Activated CD4-positive, alpha-beta memory T cell treated with anti-CD3 and anti-CD28 coated beads for 36 hours (primary cell): ENCODE measurements around the gene ITGA4. TPM values are rescaled to one million over a fixed set of nuclear protein-coding genes. Genes with fewer than 3 reads are reported as not detected.

Experiments used
- CTCF ChIA-PET: fragments of 350-600 bp; sonication (Branson Sonifier 250); formaldehyde crosslinking; loops from one replicate; lab custom pipeline; 2021; ENCODE audit warnings: antibody characterized with exemption, inconsistent platforms; lab: Charles Lee
- POLR2A ChIA-PET: fragments of 350-600 bp; sonication (Branson Sonifier 250); formaldehyde crosslinking; loops from one replicate; lab custom pipeline; 2021; ENCODE audit warnings: antibody characterized with exemption; lab: Charles Lee
- DNase-seq: peaks from one replicate; pipeline ENCODE4 v3.0.0-alpha.2; 2020
- H3K27ac Mint-ChIP-seq: one replicate; pipeline ENCODE4 v1.8.0; 2021; ENCODE audit warnings: mixed read lengths
- H3K27me3 Mint-ChIP-seq: one replicate; pipeline ENCODE4 v1.8.0; 2021; ENCODE audit warnings: mixed read lengths
- H3K36me3 Mint-ChIP-seq: one replicate; pipeline ENCODE4 v1.8.0; 2021; ENCODE audit warnings: mixed read lengths
- H3K4me1 Mint-ChIP-seq: one replicate; pipeline ENCODE4 v1.8.0; 2021; ENCODE audit warnings: low read depth, mixed read lengths
- H3K4me3 Mint-ChIP-seq: one replicate; pipeline ENCODE4 v1.8.0; 2021; ENCODE audit warnings: mild to moderate bottlenecking, mixed read lengths
- H3K9me3 Mint-ChIP-seq: one replicate; pipeline ENCODE4 v1.8.0; 2021; ENCODE audit warnings: mixed read lengths
- intact Hi-C: fragments of 100-400 bp; cut with micrococcal nuclease; formaldehyde crosslinking; loops from one replicate; pipeline ENCODE4 v1.15.1; 2023
- total RNA-seq, 2 experiments: library from RNA; stranded (reverse); gene quantifications; one replicate each; pipeline ENCODE4 v1.2.3, GENCODE V29; 2021

The ITGA4 gene
- total RNA-seq, 2 experiments from 2014 or later: 46.5 to 51.2 TPM

DNA sequence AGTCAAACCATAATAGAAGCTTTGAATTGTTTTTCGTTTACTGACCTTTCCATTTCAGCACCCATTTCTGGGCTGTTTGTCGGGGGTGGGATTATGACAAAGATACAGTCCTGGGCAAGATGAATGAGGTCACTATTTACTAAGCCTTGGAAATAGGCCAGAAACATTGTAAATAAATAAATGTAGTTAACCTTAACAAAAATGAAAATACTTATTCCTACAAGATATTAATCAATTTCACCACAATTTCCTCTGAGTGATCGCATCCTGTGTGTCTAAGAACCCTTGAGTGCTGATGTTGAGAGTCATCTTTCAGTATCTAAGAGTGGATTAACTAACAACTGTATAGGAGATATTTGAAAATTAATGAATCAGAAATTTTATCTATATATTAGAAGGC lies 14.0 kb downstream of the ITGA4 start:
- H3K4me3 Mint-ChIP-seq: peak overlapping the region; percentile 33
- ChIA-PET POLR2A (interaction anchor here (1.5 kb wide), 2 partner anchors 11 to 14 kb away, joined by 3 to 4 read pairs; partner anchors contain the start of gene ITGA4), CTCF (interaction anchor here (1.3 kb wide), 1 partner anchor 13 kb away, joined by 4 read pairs; no protein-coding TSS in a partner anchor)
- peaks cover 74% of the 10 kb centered on the region for H3K4me1 Mint-ChIP-seq
- intact Hi-C loops: loop anchor here (5.0 kb wide), 1 partner anchor 321 kb away; no protein-coding TSS in a partner anchor
- H3K9me3 Mint-ChIP-seq: no peaks in the 10 kb centered on the region
- peak overlapping the region; percentile 89 for H3K27ac Mint-ChIP-seq
- H3K36me3 Mint-ChIP-seq: peaks cover 38% of the 10 kb centered on the region
- DNase-seq: no peak
- H3K27me3 Mint-ChIP-seq: no peaks in the 10 kb centered on the region

DNA sequence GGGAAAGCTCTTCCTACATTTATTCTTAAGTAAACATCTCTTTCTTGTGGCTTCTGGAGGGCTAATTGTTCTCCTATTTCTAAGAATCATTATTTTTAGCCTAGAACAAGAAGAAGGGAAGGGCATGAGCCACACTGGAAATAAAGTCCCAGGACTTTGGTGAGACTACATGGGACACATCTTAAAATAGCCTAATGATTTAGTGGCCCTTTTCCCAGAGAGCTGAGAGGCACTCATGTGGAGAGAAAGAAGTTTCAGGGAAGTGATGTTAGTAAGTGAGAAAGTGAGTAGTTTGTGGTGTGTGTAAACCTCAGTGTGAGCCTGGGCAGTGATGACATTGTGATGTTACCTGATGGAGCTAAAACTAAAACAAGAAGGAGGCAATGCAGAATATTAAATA lies 14.6 kb downstream of the ITGA4 start:
- H3K4me3 Mint-ChIP-seq: peak overlapping the region; percentile 34
- peaks cover 78% of the 10 kb centered on the region for H3K4me1 Mint-ChIP-seq
- POLR2A ChIA-PET: interaction anchor here (1.1 to 1.5 kb wide), 2 partner anchors 11 to 14 kb away, joined by 3 to 4 read pairs; partner anchors contain the start of gene ITGA4

DNA sequence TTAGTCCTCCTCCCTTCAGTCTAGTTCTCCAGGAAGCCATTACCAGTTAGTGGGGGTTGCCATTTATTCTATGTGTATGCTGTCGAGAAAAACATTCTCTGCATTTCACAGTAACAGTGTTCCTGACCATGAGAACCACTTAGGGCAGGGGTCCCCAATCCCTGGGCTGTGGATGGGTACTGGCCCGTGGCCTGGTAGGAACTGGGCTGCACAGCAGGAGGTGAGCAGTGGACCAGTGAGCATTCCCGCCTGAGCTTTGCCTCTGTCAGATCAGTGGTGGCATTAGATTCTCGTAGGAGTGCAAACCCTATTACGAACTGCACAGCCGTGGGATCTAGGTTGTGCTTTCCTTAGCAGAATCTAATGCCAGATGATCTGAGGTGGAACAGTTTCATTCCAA lies 15.8 kb downstream of the ITGA4 start:
- Mint-ChIP-seq H3K4me1 (peaks cover 71% of the 10 kb centered on the region), H3K27ac (peak overlapping the region; percentile 74), H3K36me3 (peaks cover 49% of the 10 kb centered on the region), H3K27me3 (no peaks in the 10 kb centered on the region), H3K9me3 (no peaks in the 10 kb centered on the region), H3K4me3 (no peak overlapping the region)
- DNase-seq: no peak
- POLR2A ChIA-PET: no interaction called here
- CTCF ChIA-PET: no interaction called here
- intact Hi-C loops: loop anchor here (5.0 kb wide), 1 partner anchor 319 kb away; no protein-coding TSS in a partner anchor

More for the DNA sequence above, 14.6 kb downstream of the ITGA4 start:
- CTCF ChIA-PET: interaction anchor here (0.7 to 1.1 kb wide), 3 partner anchors 367 to 490 kb away, joined by 3 to 4 read pairs (median 3); no protein-coding TSS in a partner anchor
- intact Hi-C loops: loop anchor here (5.0 kb wide), 1 partner anchor 321 kb away; no protein-coding TSS in a partner anchor
- Mint-ChIP-seq H3K36me3 (peaks cover 43% of the 10 kb centered on the region), H3K27me3 (no peaks in the 10 kb centered on the region), H3K9me3 (no peaks in the 10 kb centered on the region), H3K27ac (peak overlapping the region; percentile 89)
- peak; percentile 26 for DNase-seq

DNA sequence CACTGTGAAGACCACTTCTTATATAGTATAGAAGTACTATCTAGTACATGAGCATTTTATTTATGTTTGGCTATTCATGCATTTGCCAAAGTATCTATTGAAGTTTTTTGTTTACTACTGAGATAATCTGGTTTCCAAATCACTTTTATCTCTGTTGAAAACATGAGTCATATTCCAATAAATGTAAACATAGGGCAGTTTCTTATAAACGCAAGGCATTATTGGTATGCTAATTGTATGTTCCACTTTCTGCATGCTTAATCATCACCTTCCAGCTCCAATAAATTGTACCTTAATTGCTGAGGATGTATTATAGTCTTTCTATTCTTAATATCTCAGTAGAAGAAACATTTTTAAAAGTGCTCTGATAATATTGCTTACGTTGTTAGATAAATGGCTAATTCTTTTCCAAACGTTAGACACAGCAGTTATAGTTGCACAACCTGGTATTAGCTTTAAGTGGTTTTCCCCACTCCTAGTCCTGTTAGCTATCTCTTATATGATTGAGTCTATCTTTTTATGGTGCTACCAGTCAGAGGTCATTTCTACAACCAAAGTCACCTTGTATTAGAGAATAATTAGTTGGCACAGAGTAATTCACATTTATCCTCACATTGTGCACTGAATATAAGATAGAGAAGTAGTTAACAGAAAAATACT lies 17.2 kb downstream of the ITGA4 start:
- Mint-ChIP-seq H3K27ac (no peak overlapping the region), H3K9me3 (no peaks in the 10 kb centered on the region), H3K27me3 (no peaks in the 10 kb centered on the region), H3K4me3 (no peak overlapping the region), H3K36me3 (peaks cover 46% of the 10 kb centered on the region), H3K4me1 (peaks cover 64% of the 10 kb centered on the region)
- DNase-seq: no peak
- ChIA-PET POLR2A (no interaction called here), CTCF (interaction anchor here (0.6 to 1.5 kb wide), 4 partner anchors 7 to 369 kb away, joined by 4 to 14 read pairs (median 4); partner anchors contain the start of gene ITGA4)
- intact Hi-C loops: loop anchor here (5.0 kb wide), 1 partner anchor 318 kb away; no protein-coding TSS in a partner anchor

DNA sequence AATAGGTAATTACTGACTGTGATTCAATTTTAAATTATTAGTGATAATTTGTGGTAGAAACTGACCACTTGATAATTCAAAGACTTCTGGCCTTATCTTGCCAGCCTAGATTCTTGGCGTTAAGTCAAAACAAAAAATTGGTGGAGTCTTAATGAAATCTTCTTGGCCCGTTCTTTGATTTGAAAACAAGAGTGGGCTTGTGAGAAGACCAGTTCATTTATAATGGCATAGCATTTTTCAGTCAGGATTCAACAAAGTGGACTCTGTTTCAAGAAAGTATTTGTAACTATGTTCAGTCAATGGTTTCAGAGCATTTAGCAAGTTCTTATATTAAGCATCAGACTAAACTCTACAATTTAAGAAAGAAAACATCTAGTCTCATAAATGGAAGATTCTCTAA lies 26.0 kb downstream of the ITGA4 start:
- H3K9me3 Mint-ChIP-seq: no peaks in the 10 kb centered on the region
- H3K27me3 Mint-ChIP-seq: no peaks in the 10 kb centered on the region
- peaks cover 5% of the 10 kb centered on the region for H3K4me1 Mint-ChIP-seq
- no peak for DNase-seq
- H3K27ac Mint-ChIP-seq: no peak overlapping the region
- intact Hi-C loops: no loop called here
- H3K36me3 Mint-ChIP-seq: peaks cover 43% of the 10 kb centered on the region
- CTCF ChIA-PET: no interaction called here
- no peak overlapping the region for H3K4me3 Mint-ChIP-seq
- POLR2A ChIA-PET: no interaction called here

DNA sequence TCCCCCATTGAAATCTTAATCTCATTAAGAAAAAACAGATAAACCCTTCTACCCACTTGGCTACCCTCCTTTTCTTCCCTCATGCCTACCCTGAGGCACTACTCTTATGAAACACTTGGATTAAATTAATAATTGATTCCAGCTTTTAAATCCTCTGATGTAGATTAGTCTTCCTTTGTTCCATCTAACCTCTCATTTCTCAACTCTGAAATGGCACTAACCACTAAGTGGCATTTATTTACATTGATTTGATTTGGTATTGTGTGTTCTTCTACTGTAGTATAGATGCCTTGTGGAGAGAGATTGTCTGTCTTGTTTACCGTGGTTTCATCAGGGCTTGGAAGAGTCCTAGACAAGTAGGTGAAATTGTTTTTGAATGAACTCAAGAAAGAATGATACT lies 26.7 kb downstream of the ITGA4 start:
- no peaks in the 10 kb centered on the region for H3K9me3 Mint-ChIP-seq
- no peak overlapping the region for H3K27ac Mint-ChIP-seq
- H3K27me3 Mint-ChIP-seq: no peaks in the 10 kb centered on the region
- peaks cover 46% of the 10 kb centered on the region for H3K36me3 Mint-ChIP-seq
- ChIA-PET CTCF (interaction anchor here (0.8 to 1.2 kb wide), 2 partner anchors 17 to 231 kb away, joined by 3 to 4 read pairs; no protein-coding TSS in a partner anchor), POLR2A (no interaction called here)
- DNase-seq: no peak
- intact Hi-C loops: no loop called here
- peaks cover 4% of the 10 kb centered on the region for H3K4me1 Mint-ChIP-seq
- H3K4me3 Mint-ChIP-seq: no peak overlapping the region

DNA sequence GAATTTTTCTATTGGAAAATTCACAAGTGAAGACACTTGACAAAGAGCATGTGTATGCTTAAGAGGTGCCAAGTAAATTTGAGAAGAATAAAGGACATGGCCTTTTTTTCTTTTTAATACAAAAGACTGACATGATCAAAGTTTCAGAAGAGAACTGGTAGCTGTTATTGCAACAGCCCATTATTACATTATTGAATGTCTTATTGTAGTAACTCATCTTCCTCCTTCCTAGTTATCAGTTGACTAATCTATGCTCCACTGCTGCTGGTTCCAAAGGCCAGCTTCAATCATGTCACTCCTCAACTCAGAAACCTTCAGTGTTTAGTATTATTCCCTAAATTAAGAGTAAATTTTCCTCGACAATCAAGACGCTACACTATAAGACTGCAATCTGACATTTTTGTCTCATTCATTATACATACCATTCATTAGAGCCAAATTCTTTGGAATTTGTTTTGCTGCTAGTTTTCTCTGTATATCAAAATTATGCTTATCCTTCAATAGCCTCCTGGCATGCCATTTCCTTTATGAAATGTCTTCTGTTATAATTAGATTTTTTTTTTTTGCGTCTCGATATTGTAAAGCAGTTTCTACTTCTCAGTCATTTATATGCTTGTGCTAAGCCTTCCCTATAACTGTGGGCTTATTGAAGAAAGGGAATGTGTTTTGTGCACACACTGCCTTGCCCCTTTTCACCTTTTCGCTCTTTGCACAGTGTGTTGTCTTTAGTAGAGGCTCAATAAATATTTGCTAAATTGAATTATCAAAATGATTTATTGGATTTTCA lies 27.9 kb downstream of the ITGA4 start:
- Mint-ChIP-seq H3K4me3 (no peak overlapping the region), H3K27ac (no peak overlapping the region), H3K27me3 (no peaks in the 10 kb centered on the region), H3K36me3 (peaks cover 48% of the 10 kb centered on the region), H3K9me3 (no peaks in the 10 kb centered on the region), H3K4me1 (peaks cover 4% of the 10 kb centered on the region)
- intact Hi-C loops: no loop called here
- CTCF ChIA-PET: interaction anchor here (0.8 to 1.2 kb wide), 3 partner anchors 9 to 230 kb away, joined by 3 to 4 read pairs (median 3); no protein-coding TSS in a partner anchor
- POLR2A ChIA-PET: no interaction called here
- DNase-seq: no peak

DNA sequence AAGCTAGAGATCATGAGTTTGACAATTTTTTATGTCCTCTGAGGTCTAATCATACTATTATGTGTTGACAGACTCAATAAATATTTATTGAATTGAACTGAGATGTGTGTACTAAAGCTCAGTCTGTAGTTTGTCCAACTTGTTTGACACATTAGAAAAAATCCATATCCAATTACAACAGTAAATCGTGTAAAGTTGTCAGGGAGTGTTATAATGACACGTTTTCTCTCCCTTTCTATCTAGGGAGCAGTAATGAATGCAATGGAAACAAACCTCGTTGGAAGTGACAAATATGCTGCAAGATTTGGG lies 28.4 kb downstream of the ITGA4 start:
- intact Hi-C loops: no loop called here
- H3K4me3 Mint-ChIP-seq: no peak overlapping the region
- ChIA-PET POLR2A (no interaction called here), CTCF (no interaction called here)
- peaks cover 4% of the 10 kb centered on the region for H3K4me1 Mint-ChIP-seq
- H3K9me3 Mint-ChIP-seq: no peaks in the 10 kb centered on the region
- H3K27ac Mint-ChIP-seq: no peak overlapping the region
- DNase-seq: no peak
- peaks cover 50% of the 10 kb centered on the region for H3K36me3 Mint-ChIP-seq
- no peaks in the 10 kb centered on the region for H3K27me3 Mint-ChIP-seq

DNA sequence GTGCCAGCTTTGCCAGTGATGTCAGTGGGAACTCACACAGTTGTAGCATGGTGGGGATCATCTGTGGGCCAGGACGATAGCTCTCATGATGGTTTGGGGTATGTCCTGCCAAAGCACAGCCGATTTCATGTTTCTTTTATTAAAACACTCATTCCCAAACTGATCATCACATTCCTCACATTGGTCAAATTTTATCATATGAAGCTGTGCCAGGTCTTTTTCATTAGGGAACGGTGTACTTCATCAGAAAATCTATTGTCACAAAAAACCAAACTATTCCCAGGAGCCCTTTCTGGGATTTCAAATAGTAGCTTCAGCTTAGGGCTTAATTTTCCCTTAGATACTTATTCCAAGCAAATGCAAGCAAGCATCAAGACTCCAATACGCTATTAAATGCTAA lies 42.0 kb downstream of the ITGA4 start:
- no peak for DNase-seq
- intact Hi-C loops: no loop called here
- Mint-ChIP-seq H3K4me3 (no peak overlapping the region), H3K27me3 (no peaks in the 10 kb centered on the region), H3K4me1 (no peaks in the 10 kb centered on the region), H3K27ac (no peak overlapping the region), H3K9me3 (no peaks in the 10 kb centered on the region), H3K36me3 (peaks cover 29% of the 10 kb centered on the region)
- ChIA-PET POLR2A (no interaction called here), CTCF (interaction anchor here (1.1 kb wide), 1 partner anchor 32 kb away, joined by 3 read pairs; no protein-coding TSS in a partner anchor)

DNA sequence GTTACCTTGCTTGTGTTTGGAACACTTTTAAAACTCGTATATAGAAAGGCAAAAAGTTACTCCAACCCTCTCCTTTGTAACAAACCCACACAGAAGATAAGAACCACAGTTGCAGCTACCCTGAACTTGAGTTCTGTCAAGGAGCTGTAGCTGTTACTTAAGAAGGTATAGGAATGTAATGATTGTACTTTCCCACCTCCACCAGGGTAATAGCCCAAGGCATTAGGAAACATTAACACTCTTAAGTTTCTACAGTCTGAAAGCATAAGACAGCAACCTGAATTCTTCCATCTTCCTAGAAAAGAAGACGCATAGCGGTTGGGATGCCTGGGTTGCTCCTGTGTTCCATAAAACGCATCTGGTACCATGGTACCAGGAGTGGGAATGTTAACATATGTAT lies 43.0 kb downstream of the ITGA4 start:
- H3K4me3 Mint-ChIP-seq: no peak overlapping the region
- intact Hi-C loops: no loop called here
- H3K4me1 Mint-ChIP-seq: no peaks in the 10 kb centered on the region
- no peak for DNase-seq
- H3K27me3 Mint-ChIP-seq: no peaks in the 10 kb centered on the region
- no peak overlapping the region for H3K27ac Mint-ChIP-seq
- H3K36me3 Mint-ChIP-seq: peaks cover 26% of the 10 kb centered on the region
- ChIA-PET CTCF (interaction anchor here (1.1 kb wide), 1 partner anchor 33 kb away, joined by 3 read pairs; no protein-coding TSS in a partner anchor), POLR2A (no interaction called here)
- H3K9me3 Mint-ChIP-seq: no peaks in the 10 kb centered on the region

DNA sequence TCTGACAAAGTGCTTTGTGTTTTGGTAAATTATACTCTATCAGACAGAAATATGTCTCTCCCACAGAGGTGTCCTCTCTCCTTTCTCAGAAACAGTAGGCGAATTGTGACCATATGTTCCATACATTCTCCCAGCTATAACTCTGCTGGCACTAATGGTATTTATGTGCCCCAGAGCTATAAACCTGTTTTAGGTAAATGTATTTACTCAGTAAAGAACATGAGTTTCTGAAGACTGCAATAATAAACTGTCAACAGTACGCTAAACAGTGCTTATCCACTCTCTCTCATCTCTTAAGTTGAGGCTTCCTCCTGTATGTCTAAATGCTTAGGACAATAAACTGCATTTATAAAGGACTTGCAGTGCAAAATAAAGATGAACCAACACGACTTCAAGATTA lies 58.5 kb downstream of the ITGA4 start:
- ChIA-PET POLR2A (no interaction called here), CTCF (interaction anchor here (0.7 kb wide), 1 partner anchor 115 kb away, joined by 3 read pairs; no protein-coding TSS in a partner anchor)
- no peak overlapping the region for H3K4me3 Mint-ChIP-seq
- no peak overlapping the region for H3K27ac Mint-ChIP-seq
- no peaks in the 10 kb centered on the region for H3K9me3 Mint-ChIP-seq
- peaks cover 28% of the 10 kb centered on the region for H3K36me3 Mint-ChIP-seq
- intact Hi-C loops: no loop called here
- peaks cover 53% of the 10 kb centered on the region for H3K4me1 Mint-ChIP-seq
- no peaks in the 10 kb centered on the region for H3K27me3 Mint-ChIP-seq
- DNase-seq: no peak

DNA sequence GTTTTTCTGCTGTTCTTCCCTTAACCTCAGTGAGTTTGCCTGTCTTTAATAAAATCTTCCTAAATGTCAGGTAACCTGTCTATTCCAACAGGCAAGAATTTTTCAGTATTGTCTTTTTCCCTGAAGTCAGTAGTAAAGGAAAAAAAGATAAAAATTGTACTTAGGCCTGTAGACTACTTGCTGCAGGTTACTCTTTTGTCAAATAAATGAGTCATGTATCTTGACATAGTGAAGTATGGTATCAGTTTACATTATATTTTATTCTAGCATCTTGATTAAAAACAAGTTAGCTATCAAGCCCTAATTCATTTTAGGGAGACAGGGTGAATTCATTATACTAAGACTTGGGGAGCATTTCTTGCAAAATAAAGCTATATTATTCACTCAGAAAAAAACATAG lies 59.8 kb downstream of the ITGA4 start:
- no peaks in the 10 kb centered on the region for H3K9me3 Mint-ChIP-seq
- DNase-seq: no peak
- no peaks in the 10 kb centered on the region for H3K27me3 Mint-ChIP-seq
- H3K27ac Mint-ChIP-seq: no peak overlapping the region
- H3K4me3 Mint-ChIP-seq: no peak overlapping the region
- ChIA-PET POLR2A (no interaction called here), CTCF (interaction anchor here (0.7 to 2.1 kb wide), 4 partner anchors 14 to 412 kb away, joined by 3 to 6 read pairs (median 4); no protein-coding TSS in a partner anchor)
- H3K36me3 Mint-ChIP-seq: peaks cover 23% of the 10 kb centered on the region
- H3K4me1 Mint-ChIP-seq: peaks cover 52% of the 10 kb centered on the region
- intact Hi-C loops: no loop called here
